Measurements from ENCODE around the gene MDC1. TPM values are rescaled to one million over a fixed set of nuclear protein-coding genes. Genes with fewer than 3 reads are reported as not detected.

Gene MDC1
- total and polyA plus RNA-seq, 4 donors = 13.8 to 40.3 (median 25.9) TPM

- Histone ChIP-seq H3K4me3 (ENCODE audit: low read depth, low read length) (no peak overlapping the region), H3K9me3 (ENCODE audit: control insufficient read depth, insufficient read depth, low read length) (no peaks in the 10 kb centered on the region), H3K36me3 (ENCODE audit: control insufficient read depth, insufficient read depth, low read length) (no peaks in the 10 kb centered on the region), H3K4me1 (ENCODE audit: control insufficient read depth, insufficient read depth, low read length) (peaks cover 27% of the 10 kb centered on the region), H3K27ac (ENCODE audit: low read depth, low read length) (no peak overlapping the region), H3K27me3 (ENCODE audit: control insufficient read depth, insufficient read depth, low read length) (no peaks in the 10 kb centered on the region)
- DNase-seq (ENCODE audit: low read depth in 4 of 6, low spot score in 6 of 6) = no peak
- WGBS (ENCODE audit: insufficient coverage) = 93% methylated on average over 3 of the region's 6 CpGs
These were observed 31.1 kb upstream of the MDC1 start for GRCh38 chr6:30747902-30748769.

- no peak for DNase-seq (ENCODE audit: low read depth in 4 of 6, low spot score in 6 of 6)
- Histone ChIP-seq H3K27ac (ENCODE audit: low read depth, low read length) (no peak overlapping the region), H3K4me3 (ENCODE audit: low read depth, low read length) (no peak overlapping the region), H3K9me3 (ENCODE audit: control insufficient read depth, insufficient read depth, low read length) (no peaks in the 10 kb centered on the region), H3K27me3 (ENCODE audit: control insufficient read depth, insufficient read depth, low read length) (no peaks in the 10 kb centered on the region), H3K4me1 (ENCODE audit: control insufficient read depth, insufficient read depth, low read length) (peaks cover 27% of the 10 kb centered on the region), H3K36me3 (ENCODE audit: control insufficient read depth, insufficient read depth, low read length) (no peaks in the 10 kb centered on the region)
- WGBS (ENCODE audit: insufficient coverage) = 100% methylated on average over 1 of the region's 1 CpG
These were observed 30.2 kb upstream of the MDC1 start for GRCh38 chr6:30747300-30747687.

DNA sequence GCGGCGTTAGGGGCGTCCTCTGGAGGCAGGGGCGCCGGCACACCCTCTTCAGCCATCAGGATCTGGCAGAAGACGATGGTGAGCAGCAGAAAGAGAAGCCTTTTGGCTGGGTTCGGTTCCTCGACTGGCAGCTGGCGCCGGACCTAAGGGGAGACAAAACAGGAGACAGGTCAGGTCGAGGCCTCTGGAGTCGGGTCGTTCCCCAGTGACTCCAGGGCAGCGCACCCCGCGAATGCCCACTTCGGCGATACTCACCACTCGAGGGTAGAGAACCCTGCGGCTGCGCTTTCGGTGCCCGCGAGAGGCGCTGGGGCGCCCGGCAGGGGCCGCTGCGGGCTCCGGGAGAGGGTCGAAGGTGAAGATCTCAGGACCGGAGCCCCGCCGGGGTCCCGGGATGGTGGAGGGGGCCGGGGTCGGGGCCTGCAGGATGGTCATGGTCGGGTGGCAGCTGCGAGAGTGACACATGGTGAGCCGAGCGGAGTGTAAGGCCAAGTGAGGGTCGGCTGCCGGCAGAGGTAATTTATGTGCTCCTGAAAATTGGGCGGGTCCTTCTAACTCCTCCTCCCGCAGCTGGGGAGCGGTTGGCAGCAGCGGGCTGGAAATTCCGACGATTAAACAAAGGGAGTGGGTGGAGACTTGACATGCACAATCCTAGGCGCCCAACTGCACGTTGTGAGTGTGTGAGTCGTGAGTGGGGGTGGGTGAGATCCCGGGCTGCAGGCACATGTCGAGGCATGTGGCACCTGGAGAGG is 27.1 kb upstream of the MDC1 start, which contains the start of gene IER3:
TSS of gene IER3 (minus strand) at position 494 of the 752 bp plus-strand sequence. CDS start at position 465, 29 bp downstream.
- peaks cover 43% of the 10 kb centered on the region for H3K4me1 ChIP-seq (ENCODE audit: control insufficient read depth, insufficient read depth, low read length)
- peaks cover 20% of the 10 kb centered on the region for H3K36me3 ChIP-seq (ENCODE audit: control insufficient read depth, insufficient read depth, low read length)
- H3K27ac ChIP-seq (ENCODE audit: low read depth, low read length) = peak within 1 kb of the TSS; percentile 83
- H3K9me3 ChIP-seq (ENCODE audit: control insufficient read depth, insufficient read depth, low read length) = no peaks in the 10 kb centered on the region
- DNase-seq (ENCODE audit: low read depth in 4 of 6, low spot score in 6 of 6) = peak in 2 of 6 donors; percentile 84 to 95
- 2% methylated on average over 54 of the region's 54 CpGs for WGBS (ENCODE audit: insufficient coverage)
- H3K27me3 ChIP-seq (ENCODE audit: control insufficient read depth, insufficient read depth, low read length) = no peaks in the 10 kb centered on the region
- peak within 1 kb of the TSS; percentile 84 for H3K4me3 ChIP-seq (ENCODE audit: low read depth, low read length)

- peak in 1 of 6 donors; percentile 31 for DNase-seq (ENCODE audit: low read depth in 4 of 6, low spot score in 6 of 6)
- no peaks in the 10 kb centered on the region for H3K9me3 ChIP-seq (ENCODE audit: control insufficient read depth, insufficient read depth, low read length)
- H3K4me3 ChIP-seq (ENCODE audit: low read depth, low read length) = peak overlapping the region; percentile 84
- peak overlapping the region; percentile 83 for H3K27ac ChIP-seq (ENCODE audit: low read depth, low read length)
- 17% methylated on average over 51 of the region's 55 CpGs for WGBS (ENCODE audit: insufficient coverage)
- peaks cover 27% of the 10 kb centered on the region for H3K36me3 ChIP-seq (ENCODE audit: control insufficient read depth, insufficient read depth, low read length)
- peaks cover 43% of the 10 kb centered on the region for H3K4me1 ChIP-seq (ENCODE audit: control insufficient read depth, insufficient read depth, low read length)
- H3K27me3 ChIP-seq (ENCODE audit: control insufficient read depth, insufficient read depth, low read length) = no peaks in the 10 kb centered on the region
These were observed 26.3 kb upstream of the MDC1 start for GRCh38 chr6:30743099-30744053.

DNA sequence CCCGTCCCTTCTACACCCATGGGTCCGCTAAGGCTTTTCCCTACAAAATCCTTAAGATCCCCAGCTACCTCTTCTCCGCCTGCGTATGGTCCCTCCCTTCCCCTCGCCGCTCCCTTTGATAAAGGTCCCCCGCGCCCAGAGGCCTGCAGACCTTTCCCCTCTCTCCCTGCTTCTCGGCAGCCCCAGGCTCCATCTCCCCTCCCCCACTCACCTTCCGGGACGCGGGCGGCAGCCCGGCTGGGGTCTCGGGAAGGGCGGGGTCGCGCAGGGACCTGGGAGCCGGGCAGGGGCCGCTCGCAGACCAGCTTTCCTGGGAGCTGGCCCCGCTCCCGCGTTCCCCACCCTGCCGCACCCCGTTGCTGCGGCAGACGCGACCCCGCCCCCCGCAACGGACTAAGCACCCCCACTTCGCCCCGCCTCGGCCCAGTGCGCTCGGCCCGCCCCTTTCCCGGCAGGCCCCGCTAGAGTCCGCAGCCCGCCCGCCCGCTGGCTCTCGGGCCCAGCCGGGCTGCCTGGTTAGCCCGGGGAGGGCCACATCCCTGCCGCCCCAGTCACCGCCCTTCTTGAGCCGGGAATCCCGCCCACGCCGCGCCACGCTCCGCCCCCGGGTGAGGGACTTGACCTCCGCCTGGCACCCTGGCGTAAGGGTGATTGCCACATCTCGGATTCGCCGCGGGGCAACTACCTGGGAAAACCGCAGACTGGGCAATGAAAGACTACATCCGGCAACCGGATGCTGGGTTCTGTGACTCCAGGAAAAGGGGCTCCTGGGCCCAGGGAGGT is 25.4 kb upstream of the MDC1 start, which contains the start of gene FLOT1:
TSS of gene FLOT1 (minus strand) at position 372 of the 783 bp plus-strand sequence. CDS start 498 bp downstream, outside the sequence.
- Histone ChIP-seq H3K27ac (ENCODE audit: low read depth, low read length) (peak within 1 kb of the TSS; percentile 90), H3K4me3 (ENCODE audit: low read depth, low read length) (peak within 1 kb of the TSS; percentile 84), H3K9me3 (ENCODE audit: control insufficient read depth, insufficient read depth, low read length) (no peaks in the 10 kb centered on the region), H3K27me3 (ENCODE audit: control insufficient read depth, insufficient read depth, low read length) (no peaks in the 10 kb centered on the region), H3K36me3 (ENCODE audit: control insufficient read depth, insufficient read depth, low read length) (peaks cover 27% of the 10 kb centered on the region), H3K4me1 (ENCODE audit: control insufficient read depth, insufficient read depth, low read length) (peaks cover 43% of the 10 kb centered on the region)
- 0% methylated on average over 66 of the region's 66 CpGs for WGBS (ENCODE audit: insufficient coverage)
- DNase-seq (ENCODE audit: low read depth in 4 of 6, low spot score in 6 of 6) = peak in 5 of 6 donors; percentile 54 to 94 (median 76)

DNA sequence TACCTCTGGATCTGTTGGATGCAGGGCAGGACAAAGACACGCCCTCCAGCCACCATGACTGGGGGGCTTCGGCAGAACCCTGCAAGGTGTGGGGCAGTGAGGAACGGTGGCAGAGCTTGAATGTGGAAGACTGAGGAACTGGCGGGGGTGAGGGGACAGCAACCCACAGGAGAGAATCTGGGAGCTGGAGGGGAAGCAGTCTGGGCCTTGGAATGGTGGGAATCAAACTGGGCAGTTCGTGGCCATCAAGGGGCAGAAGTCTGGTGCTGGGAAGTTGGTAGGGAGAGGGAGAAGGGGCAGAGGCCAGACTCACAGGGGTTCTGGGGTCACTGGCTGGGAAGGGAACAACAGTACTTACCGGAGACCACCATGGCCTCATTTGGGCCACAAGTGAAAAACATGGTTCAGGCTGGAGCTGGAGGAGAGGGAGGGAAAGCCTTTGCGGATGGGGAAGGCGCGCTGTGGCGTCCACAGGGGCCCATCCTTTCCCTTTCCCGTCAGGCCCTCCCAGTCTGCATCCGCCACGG is 24.8 kb upstream of the MDC1 start:
- Histone ChIP-seq H3K27me3 (ENCODE audit: control insufficient read depth, insufficient read depth, low read length) (no peaks in the 10 kb centered on the region), H3K4me1 (ENCODE audit: control insufficient read depth, insufficient read depth, low read length) (peaks cover 43% of the 10 kb centered on the region), H3K9me3 (ENCODE audit: control insufficient read depth, insufficient read depth, low read length) (no peaks in the 10 kb centered on the region), H3K4me3 (ENCODE audit: low read depth, low read length) (peak overlapping the region; percentile 84), H3K36me3 (ENCODE audit: control insufficient read depth, insufficient read depth, low read length) (peaks cover 31% of the 10 kb centered on the region), H3K27ac (ENCODE audit: low read depth, low read length) (peak overlapping the region; percentile 90)
- WGBS (ENCODE audit: insufficient coverage) = 13% methylated on average over 13 of the region's 13 CpGs
- DNase-seq (ENCODE audit: low read depth in 4 of 6, low spot score in 6 of 6) = no peak

DNA sequence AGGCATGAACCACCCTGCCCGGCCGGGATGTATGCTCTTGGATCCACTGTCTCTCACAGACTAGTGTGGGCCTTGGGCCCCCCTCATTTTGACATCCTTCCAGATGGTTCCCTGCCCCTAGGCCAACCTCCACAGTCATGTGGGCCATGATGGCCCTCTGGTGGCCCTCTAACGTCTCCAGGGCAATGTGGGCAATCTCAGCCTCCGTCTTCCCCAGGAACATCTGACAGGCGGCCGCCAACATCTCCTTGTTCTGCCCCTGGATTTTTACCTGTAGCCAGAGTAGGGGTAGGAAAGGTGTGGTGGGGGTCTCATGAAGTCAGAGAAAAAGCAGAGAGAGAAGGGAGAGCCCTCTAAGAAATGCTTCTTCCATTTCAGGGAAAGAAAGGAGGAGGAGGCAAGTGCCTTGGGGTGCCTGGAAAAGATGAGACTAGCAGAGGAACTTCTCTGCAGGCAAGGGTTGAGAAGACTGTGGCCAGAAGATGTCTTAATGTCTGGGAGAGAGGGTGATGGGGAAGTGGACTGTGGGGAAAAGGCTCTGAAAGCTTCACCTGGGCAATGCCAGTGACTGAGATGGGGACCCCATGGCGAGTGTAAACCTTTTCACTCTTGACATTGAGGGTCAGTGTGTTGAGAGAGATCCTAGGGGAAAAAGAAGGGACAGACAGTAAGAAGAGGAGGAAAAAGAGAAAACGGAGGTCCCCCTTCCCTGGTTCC is 24.1 kb upstream of the MDC1 start:
- WGBS (ENCODE audit: insufficient coverage) = 77% methylated on average over 7 of the region's 8 CpGs
- no peaks in the 10 kb centered on the region for H3K9me3 ChIP-seq (ENCODE audit: control insufficient read depth, insufficient read depth, low read length)
- no peak for DNase-seq (ENCODE audit: low read depth in 4 of 6, low spot score in 6 of 6)
- H3K4me3 ChIP-seq (ENCODE audit: low read depth, low read length) = peak overlapping the region; percentile 84
- H3K27ac ChIP-seq (ENCODE audit: low read depth, low read length) = peak overlapping the region; percentile 90
- peaks cover 37% of the 10 kb centered on the region for H3K36me3 ChIP-seq (ENCODE audit: control insufficient read depth, insufficient read depth, low read length)
- peaks cover 43% of the 10 kb centered on the region for H3K4me1 ChIP-seq (ENCODE audit: control insufficient read depth, insufficient read depth, low read length)
- H3K27me3 ChIP-seq (ENCODE audit: control insufficient read depth, insufficient read depth, low read length) = no peaks in the 10 kb centered on the region

GRCh38 chr6:30740540-30740870 is 23.4 kb upstream of the MDC1 start:
- Histone ChIP-seq H3K36me3 (ENCODE audit: control insufficient read depth, insufficient read depth, low read length) (peaks cover 44% of the 10 kb centered on the region), H3K27me3 (ENCODE audit: control insufficient read depth, insufficient read depth, low read length) (no peaks in the 10 kb centered on the region), H3K4me3 (ENCODE audit: low read depth, low read length) (no peak overlapping the region), H3K27ac (ENCODE audit: low read depth, low read length) (no peak overlapping the region), H3K4me1 (ENCODE audit: control insufficient read depth, insufficient read depth, low read length) (peaks cover 43% of the 10 kb centered on the region), H3K9me3 (ENCODE audit: control insufficient read depth, insufficient read depth, low read length) (no peaks in the 10 kb centered on the region)
- 100% methylated on average over 2 of the region's 2 CpGs for WGBS (ENCODE audit: insufficient coverage)
- no peak for DNase-seq (ENCODE audit: low read depth in 4 of 6, low spot score in 6 of 6)

Data from spinal cord (tissue), 10 donors.